Measurements from ENCODE around the gene TMEM235.
A peak's percentile ranks its signal among the peaks of the same experiment; 100 is the strongest.
"Not testable (repeated sequence)": the region's sequence is repeated elsewhere in the genome, so short reads cannot be mapped to it uniquely, and the experiment has no call there.

TMEM235 gene

DNA sequence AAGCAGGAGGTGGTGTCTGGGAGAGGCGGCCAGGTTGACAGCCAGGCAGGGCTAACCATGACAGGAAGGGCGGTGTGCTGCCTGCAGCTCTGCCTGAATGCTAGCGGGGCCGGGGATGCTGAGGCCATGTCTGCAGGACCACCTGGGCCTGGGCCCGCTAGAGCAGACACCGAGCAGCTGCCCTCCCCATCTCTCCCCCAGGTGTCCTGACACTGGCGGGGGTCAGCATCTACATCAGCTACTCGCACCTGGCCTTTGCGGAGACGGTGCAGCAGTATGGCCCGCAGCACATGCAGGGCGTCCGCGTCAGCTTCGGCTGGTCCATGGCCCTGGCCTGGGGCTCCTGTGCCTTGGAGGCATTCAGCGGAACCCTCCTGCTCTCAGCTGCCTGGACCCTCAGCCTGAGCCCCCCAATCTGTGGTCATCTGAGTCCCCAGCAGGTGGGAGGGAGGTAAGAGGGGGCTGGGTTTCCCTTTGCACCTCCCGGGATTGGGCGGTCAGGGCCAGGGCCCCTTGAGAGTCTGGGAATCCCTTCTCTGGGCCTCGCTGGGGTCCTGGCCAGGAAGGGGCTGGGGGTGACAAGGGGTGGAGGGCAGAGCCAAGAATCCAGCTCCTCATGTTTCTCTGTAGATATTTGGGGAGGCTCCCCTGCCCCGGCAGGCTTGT, 7.5 kb downstream of the TMEM235 start:
- no peak for DNase-seq (ENCODE audit: low read depth)

DNA sequence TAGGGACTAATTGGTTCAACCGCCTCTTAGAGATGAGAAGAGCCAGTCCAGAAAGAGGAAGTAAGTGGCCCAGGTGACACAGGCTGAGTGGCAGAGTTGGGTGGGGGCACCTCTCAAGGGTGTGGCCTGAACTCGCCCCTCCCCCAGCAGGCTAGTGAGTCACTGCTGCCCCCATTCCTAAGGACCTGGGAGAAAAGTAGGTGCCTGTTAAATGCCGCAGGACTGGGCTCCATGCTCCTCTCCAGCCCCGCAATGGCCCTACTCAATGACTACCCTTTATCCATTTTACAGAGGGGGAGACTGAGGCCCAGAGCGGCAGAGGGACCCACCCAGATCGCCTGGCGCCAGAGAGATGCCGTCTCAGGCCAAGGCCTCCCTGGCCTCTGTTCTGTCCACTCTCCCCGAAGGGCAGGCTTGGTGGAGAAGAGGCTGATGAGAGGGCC, 8.1 kb downstream of the TMEM235 start:
- DNase-seq (ENCODE audit: low read depth), result no peak

DNA sequence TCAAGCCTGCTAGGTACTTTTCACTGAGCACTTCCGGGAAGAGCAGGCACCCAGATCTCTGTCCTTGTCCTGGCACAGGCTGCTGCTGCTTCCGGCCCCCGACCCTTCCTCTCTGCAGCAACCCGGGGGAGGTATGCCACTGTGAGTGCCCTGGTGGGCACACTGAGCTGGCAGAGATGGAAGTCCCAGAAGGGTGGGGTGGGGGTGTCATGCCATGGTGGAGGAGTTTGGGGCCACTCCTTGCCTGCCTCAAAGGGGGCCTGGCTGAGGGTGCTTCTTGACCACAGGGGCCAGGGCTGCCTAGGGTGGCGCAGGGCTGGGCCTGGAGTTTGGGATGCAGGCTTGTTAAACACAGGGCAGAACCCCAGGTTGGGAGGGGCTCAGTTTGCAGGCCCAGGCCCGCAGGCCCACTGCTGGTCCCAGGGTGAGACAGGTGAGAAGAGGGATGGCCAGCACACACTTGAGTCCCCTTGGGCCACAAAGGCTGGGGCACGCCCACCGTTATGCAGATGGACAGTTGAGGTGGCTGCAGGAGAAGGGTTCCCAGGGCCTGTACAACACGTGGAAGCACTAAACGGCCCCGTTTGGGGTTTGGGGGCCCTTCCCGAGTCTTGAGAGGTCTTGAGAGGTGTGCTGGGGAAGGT, 8.7 kb downstream of the TMEM235 start:
- DNase-seq (ENCODE audit: low read depth), result no peak

DNA sequence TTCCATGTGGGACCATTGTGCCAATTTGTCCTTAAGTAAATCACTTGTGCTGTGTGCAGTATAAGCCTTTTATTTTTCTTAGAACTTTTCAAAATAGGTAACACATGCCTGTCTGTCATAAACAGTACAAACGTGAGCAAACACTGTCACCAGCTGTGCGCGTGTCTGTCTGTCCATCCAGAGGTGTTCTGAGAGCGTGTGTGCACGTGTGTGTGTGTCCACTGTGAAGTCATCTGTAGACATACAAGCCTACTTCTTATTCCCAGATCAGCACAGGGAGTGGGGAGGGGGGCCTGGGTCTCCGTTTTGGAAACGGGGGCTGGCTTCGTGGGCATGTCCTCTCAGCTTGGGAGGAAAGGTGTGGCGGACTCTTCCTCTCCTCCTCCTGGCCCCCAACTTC, 9.4 kb downstream of the TMEM235 start:
- no peak for DNase-seq (ENCODE audit: low read depth)

DNA sequence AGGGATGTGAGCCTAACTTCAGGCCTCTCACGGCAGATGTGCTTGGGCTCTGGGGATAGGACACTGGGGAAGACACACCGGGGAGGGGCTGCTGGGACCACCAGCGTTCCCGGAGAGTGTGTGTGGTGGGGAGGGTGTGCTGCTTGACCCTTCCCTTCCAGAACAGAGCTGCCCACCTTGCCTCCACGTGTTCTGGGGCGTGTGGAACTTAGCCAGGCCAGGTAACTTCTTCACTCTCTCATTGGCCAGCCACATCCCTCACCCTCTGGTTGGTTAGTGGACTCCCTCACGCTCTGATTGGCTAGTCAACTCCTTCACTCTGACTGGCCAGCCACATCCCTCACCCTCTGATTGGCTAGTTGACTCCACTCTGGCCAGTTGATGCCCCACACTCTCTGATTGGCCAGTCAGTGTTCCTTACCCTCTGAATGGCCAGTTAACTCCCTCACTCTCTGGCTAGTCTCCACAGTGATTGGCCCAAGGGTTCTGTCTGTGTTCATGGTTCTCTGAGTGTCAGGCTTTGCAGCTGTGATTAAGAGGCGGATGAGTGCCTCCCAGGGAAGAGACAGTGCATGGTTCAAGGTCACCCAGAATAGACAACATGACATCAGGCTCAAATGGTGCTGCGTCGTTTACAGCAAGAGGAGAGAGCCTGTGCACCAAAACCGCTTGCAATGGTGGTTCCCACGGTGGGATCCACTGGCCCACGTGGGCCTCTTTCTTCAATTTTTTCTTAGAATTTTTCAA, 10.0 kb downstream of the TMEM235 start:
- no peak for DNase-seq (ENCODE audit: low read depth)

DNA sequence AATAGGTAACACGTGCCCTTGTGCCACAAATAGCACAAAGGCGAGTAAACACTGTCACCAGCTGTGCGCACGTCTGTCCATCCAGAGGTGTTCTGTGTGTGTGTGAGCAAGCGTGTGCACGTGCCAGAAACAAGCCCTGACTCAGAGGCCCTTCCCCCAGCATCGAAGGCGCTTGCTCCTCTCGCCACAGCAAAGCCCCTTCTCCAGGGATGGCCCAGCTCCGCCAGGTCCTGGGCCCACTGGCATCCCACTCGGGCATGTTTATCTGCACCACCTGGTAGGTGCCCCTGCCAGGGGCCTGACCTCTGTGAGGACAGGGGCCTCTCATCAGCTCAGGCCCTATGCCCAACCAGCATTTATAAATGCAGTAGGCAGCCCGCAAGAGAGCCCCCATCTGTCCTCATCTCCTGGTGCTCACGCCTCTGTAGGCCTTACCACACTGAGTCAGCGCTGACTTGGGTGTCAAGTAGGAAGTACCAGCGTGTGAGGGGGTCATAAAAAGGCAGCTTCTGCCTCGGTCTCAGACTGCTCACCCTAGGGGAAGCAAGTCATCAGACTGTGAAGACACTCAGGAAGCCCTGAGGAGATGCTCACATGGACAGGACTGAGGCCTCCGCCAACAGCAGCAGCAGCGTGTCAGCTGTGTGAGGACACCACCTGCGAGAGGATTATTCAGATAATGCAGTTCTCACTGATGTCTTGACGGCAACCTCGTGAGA, 10.8 kb downstream of the TMEM235 start:
- DNase-seq (ENCODE audit: low read depth), result no peak

DNA sequence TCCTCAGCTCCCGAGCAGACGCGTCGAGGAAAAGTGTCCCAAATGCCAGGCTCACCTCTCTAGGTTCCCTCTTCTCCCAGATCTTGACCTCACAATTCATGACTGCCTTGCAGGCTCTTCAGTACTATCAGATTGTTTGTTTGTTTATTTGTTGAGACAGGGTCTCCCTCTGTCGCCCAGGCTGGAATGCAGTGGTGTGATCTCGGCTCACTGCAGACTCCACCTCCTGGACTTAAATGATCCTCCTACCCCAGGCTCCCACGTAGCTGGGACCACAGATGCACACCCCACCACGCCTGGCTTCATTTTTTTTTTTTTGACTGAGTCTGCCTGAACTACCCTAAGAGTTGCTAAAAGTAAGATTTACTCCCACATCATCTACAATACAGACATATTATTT, 15.9 kb downstream of the TMEM235 start:
- DNase-seq (ENCODE audit: low read depth), result no peak

DNA sequence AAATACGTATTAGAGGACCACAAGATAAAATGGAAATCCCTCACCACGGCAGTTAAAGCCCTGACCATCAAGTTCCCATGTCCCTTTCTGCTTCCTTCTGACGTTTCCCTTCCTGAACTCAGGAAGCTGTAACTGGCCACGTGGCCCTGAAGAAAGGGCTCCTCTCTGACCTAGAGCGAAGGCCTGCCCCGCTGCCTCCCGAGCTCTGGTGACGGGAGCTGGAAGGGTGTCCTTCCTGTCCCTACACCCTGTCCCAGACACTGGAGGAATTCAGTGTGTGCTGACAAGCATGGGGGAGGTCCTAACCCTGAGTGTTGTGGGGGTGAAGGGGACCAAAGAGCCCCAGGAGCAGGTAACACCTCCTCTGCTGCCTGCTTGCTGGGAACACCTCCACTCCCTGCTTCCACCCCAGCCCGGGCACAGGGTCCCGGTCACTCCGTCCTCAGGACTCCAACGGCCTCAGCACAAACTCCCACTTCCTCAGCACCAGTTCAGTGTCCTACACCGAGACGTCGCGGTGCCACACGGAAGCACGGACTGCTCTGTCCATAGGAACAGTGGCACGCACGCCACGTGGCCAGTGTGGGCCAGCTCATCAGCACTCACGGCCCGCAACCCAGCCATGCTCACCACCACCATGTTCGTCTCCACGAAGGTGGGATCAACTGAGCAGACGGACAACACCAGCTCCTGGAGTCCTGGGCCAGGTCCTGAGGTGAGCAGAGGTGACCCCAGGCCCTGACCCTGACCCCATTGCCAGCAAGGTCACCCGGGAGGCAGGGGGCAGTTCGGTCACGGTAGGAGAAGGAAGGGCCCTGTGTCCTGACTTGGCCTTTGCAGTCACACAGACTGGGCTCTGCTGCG, 16.9 kb downstream of the TMEM235 start:
- no peak for DNase-seq (ENCODE audit: low read depth)

DNA sequence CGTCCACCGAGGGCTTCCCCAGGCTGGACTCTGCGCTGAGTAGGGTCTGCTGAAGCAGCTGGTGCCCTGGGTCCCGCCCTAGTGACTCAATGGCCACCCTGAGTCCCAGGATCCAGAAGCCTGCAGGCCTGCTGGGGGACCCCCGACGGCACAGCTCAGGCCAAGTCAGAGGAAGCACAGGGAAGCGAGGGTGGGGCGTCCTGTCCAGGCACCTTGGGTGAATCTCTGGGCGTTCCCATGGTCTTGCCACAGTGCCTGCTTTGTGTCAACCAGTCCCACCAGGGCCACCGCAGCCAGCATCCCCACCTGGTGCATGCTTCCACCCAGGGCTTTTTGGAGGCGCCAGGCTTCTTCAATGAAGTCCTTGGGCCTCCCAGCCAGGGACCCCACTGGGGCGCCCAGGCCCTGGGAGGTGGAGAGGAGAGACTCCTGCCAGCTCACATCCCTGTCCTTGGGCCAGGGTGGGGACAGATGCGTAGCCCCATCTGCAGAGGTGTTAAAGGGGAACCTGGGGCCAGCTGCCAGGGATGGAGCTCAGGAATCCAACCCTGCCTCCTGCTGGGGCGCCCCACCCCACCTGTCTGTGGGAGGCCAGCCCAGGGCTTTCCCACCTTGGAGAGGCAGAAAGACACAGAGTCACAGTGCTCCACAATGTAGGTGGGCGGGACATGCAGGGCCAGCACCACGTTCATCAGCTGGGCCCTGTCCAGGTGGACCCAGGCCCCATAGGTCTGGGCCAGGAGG, 17.8 kb downstream of the TMEM235 start:
- no peak for DNase-seq (ENCODE audit: low read depth)

DNA sequence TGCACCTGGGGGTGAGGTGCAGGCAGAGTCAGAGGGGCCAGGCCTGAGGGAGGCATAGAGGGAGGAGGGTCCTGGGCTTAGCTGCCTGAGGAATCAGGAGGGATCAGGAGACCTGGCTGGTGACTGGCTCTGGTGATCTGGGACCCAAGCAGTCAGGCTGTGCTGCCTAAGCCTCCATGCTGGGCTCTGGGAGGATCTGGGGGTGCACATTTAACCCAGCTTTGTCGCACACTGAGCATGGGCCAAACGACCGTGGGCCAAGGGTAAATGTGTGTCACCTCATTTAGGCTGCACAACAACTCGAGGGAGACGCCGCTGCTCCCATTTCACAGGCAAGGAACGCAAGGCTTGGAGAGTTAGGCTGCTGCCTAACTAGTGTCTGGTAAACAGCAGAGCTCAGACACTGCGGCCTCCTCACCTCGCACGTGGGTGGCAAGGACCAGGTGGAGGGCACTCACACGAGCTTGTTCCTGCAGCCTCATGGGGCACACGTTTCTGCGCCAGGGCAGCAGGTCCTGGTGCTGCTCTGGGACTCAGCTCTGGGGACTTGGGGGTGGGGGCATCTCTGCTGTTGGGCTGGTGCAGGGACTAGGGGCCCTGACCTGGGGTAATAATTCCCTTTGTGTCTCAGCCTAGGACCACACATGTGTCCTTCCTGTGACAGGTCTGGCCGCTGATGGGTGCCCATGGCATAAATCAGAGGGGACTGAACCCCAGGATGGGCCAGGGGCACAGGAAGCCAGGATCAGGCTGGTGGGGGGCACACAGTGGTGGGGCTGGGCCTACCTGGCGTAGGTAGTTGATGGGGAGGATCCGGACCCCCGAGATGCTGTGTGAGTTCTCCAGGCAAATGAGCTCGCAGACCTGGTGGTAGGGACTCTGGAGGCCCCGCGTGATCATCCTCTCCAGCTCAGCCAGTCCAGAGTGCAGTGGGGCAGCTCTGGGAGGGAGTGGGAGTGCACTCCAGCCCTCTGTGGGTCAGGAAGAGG, 18.7 kb downstream of the TMEM235 start:
- no peak for DNase-seq (ENCODE audit: low read depth)

DNA sequence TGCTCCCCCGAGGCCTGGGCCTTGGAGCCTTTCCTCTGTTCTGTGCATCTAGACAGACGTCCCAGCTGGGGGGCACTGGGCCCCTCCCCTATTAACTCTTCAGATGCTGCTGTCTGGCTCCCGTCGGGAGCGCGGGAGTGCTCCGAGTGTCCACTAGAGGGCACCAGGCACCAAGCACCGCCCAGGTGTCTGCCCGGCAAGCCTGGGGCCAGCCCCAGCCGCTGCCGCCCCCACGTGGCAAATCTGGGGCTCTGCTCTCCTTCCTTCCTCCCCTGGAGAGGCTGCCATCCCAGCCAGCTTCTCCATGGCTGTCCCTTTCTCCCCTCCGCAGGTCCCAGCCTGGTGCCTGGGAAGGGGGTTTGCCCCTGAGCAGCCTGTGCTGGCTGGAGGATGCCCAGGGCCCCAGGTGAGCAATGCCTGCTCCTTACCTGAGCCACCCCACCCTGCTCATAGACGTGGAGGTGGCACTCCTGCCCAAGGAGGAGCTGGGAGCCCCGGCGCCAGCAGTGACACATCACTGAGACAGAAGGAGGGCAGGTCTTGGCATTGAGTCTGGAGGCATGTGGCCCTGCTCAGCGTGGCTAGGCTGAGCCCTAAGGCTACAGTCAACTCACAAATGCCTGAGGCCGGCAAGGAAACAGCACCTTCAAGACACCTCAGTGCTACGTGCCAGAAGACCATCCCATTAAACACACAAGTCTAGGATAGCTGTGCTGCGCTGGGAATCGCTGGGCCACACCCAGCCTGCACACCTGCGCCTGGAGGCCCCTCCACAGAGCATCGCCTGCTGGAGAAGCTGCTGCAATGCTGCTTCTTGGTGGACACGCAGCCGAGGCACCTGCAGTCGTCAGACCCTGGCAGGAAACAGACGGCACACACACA, 19.7 kb downstream of the TMEM235 start:
- peak; percentile 60 for DNase-seq (ENCODE audit: low read depth)

DNA sequence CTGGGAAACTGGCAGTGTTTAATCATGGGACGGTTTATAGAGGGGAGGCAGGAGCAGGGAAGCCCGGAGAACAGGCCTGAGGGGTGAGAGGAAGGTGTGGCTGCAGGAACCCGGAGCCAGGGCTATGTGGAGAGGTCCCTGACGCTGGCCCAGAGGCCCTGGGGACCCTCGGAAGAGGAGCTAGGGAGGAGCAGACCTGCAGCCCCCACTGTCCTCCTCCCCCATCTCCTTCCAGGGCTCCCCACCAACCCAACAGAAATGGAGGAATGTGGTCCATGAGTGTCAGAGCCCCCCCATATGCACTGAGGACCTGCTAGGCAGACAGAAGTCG, 20.3 kb downstream of the TMEM235 start:
- DNase-seq (ENCODE audit: low read depth), result no peak

DNA sequence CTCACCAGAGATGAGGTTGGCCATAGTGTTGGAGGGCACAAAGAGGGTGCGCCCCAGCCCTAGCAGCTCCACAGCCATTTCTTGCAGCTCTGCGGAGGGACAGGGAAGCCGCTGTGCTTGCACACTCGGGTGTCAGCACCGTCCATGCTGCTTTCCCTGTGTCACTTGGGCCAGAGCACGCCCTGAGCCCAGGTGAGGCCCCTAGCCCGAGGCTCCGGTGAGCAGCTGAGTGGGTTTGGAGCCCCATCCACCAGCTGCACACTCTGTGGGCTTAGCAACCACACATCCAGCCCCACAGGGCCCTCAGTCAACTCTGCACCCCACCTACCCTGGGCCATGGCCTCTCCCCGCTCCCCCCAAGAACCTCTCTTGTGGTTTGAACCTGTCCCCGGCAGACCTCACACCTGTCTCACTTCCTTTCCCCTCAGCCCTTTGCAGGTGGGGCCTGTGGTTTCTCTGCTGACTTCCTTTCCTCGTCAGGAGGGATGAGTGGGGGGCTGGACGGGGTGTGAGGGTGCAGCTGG, 20.7 kb downstream of the TMEM235 start:
- peak; percentile 32 for DNase-seq (ENCODE audit: low read depth)

DNA sequence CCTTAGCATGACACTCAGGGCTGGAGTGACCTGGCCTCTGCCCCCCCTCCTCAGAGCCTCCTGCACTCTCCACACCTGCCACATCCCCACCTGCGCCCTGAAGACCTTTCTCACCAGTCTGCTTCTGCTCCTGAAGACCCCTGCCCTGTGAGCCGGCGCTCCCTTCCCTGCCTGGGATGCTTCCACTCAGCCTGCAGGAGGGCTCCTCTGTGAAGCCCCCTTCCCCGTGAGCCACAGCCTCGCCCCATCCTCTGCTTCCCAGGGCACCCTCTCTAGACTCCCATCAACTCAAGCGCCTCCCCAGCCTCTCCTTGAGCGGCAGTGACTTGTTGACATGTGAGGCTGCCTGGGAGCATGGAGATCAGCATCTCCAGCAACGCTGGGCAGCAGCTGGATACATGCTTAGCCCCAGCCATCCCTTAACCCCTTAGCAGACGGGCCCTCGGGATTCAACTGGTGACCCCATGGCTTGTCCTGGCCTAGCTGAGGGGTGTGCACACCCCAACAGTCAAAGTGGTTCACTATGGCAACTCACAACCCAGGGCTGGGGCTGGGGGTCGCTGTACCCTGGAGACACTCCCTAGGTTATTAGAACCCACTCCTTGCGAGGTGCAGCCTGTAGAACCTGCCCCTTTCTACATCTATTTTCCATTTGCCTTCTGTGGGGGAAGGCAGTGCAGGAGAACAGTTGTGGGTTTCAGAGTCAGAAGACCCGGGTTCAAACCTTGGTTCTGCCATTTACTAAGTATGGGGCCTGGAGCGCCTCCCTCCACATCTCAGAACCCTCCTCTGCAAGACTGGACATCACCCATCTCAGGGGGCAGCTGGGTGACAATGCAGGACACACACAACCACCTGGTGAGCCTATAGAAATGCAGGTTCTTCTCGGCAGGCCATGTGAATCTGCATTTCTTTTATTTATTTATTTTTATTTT, 21.5 kb downstream of the TMEM235 start:
- no peak for DNase-seq (ENCODE audit: low read depth)

DNA sequence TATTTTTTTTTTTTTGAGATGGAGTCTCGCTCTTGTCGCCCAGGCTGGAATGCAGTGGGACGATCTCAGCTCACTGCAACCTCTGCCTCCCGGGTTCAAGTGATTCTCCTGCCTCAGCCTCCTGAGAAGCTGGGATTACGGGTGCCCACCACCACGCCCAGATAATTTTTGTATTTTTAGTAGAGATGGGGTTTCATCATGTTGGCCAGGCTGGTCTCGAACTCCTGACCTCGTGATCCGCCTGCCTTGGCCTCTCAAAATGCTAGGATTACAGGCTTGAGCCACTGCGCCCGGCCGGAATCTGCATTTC, 22.2 kb downstream of the TMEM235 start:
- DNase-seq (ENCODE audit: low read depth), result not testable (repeated sequence)

DNA sequence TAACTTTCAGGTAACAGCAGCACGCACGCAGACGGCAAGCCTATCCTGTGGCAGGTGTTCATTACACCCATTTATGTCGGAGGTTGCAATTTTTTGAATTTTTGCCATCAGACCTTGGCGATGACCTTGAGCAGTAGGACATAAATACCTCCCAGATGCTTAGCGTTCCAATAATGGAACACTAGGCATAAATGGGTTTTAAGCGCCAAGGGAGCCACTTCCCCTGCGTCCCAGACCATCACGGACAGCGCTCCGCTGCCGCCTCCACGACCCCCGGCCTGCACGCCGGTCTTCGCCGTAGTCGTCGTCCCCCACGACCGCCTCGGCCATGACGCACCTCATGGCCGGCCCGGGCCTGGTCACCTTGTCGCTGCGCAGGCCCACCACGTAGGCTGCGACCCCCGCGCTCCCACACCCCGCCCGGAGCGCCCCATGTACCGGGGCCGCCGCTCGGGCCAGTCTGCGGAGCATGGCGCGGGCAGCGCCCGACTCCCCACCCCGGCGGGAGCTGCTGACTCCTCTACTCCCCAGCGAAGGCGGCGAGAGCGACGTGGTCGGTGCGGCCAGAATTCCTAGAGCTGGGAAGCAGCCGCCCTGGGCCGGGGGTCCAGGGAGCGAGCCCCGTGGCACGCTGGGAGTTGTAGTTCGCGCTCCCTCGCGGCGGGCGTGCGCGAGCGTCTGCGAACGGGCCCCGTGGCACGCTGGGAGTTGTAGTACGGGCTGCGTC, 22.7 kb downstream of the TMEM235 start:
- DNase-seq (ENCODE audit: low read depth), result peak; percentile 63

All from stimulated activated CD8-positive, alpha-beta memory T cell treated with anti-CD3 and anti-CD28 coated beads, Interleukin-15, amount 100 ng/mL, for 1 hour (primary cell).